Stimulated activated CD8-positive, alpha-beta memory T cell treated with anti-CD3 and anti-CD28 coated beads, Interleukin-7, amount 100 ng/mL, for 4 hours (primary cell): ENCODE measurements around the gene SEZ6.

Source experiments
- DNase-seq, 2 donors: peaks; one replicate each; pipeline ENCODE4 v3.0.0-alpha.2; 2020; ENCODE audit warnings: low read depth in 2 of 2

The SEZ6 gene

DNA sequence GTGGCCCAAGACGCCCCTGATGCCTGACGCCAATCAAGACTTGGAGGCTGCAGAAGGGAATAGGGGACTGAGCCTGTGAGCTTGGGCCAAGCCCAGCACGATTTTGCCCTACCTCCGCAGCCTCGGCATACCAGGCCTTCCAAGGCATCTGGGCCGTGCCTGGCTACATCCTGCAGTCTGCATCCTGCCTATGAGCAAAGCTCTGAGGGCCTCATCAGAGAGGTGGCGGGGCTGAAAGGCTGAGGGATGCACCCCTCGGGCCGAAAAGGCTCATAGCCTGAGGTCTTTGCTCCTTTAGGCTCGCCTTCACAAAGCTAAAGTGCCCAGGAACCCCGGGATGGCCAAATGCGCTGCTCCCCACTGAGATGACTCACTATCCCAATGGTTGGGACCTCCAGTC, 2.5 kb downstream of the SEZ6 start:
- no peak for DNase-seq

DNA sequence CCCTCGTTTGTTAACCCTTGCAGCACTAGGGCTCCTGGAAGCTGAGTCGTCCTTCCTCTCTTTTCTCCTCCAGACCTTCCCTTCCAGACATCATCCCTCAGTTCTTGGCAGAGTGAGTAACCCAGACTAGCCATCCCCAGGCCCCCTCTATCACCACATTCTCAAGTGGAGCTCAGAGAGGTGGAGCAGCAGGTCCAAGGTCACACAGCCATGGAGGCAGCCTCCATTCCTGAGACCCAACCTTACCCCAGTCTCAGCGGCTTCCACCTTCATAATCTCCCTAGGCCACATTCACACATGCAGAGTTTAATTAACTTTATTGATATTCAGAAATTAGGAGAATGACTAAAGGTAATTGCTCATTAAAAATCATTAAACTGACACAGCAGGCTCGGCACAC, 3.0 kb downstream of the SEZ6 start:
- DNase-seq, result no peak

DNA sequence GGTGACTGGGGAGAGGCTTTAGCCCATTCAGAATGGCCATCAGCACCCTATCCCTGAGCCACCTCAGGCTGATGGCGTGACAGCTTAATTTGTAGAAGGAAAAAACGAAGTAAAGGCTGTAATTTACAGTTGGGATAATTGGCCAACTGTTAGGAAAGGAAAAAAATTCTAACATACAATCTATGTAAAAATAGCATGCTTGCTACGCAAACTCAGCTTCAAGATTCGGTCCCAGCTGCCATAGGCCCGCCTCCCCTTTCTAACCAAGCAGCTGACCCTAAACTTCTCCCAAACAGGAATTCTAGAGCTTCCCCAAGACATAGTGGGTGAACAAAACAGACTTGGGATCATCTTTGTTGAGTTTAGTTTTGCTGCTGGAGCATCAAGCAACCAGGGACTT, 4.9 kb downstream of the SEZ6 start:
- no peak for DNase-seq

DNA sequence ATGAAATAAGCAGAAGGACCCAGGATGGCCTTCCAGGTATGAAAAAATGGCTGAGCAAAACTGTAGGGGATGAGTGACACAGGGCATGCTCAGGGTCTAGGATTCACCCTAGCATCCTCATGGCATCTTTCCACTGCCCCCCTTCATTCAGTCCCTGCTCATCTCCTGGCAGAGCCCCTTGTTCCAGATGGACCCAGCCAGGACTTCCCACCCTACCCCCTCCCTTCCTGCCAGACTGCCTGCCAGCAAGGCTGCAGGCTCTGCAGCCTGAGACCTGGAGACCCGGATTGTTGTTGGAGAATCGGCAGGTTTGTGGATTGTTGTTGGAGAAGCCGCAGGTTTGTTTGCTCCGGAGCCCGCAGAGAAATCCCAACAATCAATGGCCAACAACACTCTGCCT, 6.6 kb downstream of the SEZ6 start:
- DNase-seq, result no peak

DNA sequence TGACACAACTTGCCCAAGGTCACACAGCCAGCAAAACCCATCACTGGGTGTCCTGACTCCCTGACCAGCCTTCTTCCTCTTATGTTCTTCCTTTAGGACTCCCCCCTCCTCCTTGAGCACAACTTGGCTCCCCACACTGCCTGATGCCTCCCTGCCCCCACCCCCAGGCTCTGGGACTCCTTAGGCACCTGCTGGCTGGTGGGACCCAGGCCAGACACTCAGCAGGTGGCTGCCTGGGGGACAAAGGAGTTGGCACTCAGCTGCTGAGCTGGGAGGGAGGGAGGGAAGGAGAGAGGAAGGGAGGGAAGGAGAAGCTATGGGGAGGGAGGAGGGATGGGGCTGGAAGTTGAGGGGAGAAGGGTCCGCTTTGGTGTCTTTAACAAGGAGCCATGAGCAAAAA, 8.0 kb downstream of the SEZ6 start:
- no peak for DNase-seq

DNA sequence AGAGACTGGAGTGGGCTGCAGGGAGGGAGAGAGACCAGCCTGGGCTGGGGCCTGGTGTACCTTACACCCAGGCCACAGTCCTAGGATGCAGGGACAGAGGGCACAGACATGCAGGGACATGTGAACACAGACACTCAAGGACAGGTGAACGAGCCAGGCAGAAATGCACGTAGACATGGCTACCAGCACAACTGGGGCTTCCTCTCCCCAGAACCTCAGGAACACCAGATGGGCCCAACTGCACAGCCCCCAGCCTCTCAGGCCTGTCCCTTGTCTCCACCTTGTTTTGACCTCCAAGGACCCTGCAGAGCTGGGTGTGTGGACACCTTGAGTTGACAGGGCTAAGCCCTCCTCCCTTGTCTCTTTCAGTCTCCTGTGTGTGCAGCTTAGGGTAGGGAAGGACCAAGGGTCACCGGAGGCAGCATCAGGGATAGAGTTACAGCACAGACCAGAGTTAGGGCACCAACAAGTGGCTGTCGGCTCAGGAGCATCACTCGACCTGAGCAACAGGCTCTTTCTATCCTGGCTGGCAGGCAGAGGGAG, 9.2 kb downstream of the SEZ6 start:
- no peak for DNase-seq

DNA sequence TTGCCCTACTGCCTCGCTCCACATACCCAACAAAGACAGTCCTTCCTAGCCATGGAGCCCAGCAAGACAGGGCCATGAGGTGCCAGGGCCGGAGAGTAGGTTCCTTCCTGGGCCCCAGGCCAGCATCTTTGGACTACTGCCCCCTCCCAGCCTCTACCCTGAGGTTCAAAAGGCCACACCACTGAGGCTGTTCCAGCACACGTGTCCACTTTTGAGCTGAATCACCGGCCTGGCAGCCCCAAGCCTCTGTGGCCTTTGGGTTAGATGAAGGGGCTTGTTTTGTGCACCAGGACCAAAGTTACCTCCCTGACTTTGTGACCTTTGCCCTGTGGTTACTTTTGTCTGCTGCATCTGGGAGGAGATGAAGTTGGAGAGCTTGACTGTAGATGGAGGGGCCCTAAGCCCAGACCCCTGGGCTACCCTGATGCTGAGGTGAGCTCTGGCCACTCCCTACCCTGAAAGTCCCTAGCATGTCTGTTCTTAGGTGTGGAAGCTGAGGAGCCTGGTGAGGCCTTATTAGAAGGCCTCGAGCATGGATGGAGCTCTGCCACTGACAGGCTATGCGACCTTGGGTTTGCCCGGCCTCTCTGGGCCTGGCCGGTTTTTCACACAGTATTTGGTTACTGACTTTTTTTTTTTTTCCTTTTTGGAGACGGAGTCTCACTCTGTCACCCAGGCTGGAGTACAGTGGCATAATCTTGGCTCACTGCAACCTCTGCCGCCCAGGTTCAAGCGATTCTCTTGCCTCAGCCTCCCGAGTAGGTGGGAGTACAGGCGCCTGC, 12.0 kb downstream of the SEZ6 start:
- no peak for DNase-seq

DNA sequence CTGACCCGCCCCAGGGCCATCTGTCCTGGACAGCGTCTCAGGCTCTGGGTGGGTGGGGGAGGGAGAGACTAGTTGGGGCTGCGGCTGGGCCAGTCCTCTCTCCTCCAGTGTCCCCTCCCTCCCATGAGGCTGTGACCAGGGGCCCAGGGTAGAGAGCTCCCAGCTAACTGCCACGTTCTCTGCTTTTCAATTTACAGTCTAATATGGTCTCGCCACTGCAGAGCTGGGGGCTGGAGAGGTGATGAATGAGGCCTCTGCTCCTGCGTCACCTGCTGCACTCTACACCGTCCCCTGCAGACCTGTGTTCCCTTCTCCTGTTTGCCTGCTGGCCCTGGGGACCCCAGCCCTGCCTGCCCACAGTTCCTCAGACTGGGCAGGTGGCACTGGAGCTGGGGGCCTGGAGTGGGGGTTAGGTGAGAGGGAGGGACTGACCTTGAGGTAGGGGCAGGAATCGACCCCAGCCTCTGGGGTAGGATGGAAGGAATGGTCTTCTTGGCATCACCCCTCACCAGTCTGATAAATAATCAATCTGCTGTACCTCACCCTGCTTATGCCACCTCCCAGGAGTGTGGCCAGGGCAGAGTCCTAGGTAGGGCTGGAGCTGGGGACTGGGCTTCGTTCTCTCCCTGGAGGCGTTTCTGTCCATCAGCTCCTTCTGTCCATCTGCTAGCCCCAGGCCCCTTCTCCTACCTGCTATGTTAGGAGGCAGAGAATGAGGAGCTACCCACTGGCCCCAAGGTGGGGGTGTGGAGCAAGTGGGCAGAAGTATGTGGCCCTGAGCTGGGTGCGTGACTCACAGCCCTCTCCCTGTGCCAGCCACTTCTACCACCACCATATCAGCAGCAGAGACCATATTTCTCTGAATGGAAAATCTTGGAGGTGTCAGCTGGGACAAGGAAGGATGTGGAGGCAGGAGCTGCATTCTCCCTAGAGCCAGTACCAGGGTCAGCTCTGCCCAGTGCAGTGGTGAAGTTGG, 12.9 kb downstream of the SEZ6 start:
- DNase-seq, result no peak

DNA sequence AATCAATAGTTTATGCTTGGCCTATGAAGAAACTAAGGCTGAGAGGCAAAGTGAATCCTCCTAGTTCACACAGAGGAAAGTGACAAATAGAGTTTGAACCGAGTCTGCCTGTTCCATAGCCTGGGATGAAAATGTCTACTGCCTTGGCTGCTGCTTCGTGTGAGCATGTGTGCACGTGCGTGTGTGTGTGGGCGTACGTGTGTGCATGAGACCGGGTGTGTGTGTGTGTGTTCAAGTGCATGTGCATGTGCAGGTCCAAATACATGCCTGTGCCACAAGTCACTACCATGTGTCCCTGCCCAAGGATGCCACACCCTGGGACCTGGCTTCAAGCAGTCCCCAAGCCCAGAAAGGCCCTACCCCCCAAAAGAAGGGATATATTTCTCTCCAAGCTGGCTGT, 13.6 kb downstream of the SEZ6 start:
- DNase-seq, result no peak

DNA sequence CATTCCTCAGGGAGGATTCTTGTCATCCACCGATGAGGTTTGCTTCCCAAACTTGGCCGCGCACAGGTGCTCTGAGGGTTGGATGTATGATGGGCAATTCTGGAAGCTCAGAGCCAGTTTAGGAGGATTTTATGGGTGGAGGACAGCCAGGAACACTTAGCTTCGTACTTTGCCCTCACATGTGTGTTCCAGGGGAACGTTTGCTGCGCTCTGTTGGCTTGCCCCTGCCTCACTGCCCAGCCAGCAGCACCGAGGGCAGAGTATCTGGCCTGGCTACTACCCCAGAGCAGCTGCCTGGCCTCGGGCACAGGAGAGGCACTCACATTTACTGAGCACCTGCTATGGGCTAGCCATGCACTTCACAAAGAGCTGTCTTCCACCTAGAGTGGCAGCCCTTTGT, 14.1 kb downstream of the SEZ6 start:
- DNase-seq, result no peak

DNA sequence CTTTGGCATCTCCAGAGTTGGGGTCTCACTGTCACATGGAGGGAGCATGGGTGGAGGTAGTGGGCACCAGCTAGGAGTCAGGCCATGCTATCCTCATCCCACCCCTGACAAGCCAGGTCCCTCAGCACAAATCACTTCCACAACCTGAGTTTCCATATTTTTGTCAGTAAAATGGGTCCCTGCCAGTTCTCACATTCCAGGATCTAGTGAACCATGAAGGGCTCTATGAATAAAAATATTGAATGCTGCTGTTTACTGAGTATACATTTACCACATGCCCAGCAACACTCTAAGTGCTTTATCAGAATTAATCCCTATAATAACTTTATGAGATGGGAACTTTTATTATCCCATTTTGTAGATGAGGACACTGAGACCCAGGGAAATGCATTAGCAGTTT, 16.8 kb downstream of the SEZ6 start:
- no peak for DNase-seq

DNA sequence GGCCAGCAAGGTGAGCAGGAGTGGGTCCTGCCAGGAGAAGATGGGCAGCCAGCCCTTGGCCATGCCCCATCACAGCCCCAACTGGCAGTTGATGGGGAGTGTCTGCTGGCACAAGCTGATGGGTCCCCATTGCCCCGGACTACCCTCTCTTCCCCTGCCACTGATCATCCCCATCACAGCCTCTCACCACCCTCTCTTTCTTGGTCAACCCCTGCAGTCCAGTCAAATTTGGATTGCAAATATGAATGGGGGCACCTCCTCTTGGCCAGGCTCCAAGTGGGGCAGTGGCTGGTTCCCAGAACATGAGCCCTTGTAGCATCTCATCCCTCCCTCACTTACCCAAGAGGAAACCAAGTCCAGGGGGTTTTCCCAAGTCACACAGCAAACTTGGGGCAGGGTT, 17.4 kb downstream of the SEZ6 start:
- DNase-seq, result no peak

DNA sequence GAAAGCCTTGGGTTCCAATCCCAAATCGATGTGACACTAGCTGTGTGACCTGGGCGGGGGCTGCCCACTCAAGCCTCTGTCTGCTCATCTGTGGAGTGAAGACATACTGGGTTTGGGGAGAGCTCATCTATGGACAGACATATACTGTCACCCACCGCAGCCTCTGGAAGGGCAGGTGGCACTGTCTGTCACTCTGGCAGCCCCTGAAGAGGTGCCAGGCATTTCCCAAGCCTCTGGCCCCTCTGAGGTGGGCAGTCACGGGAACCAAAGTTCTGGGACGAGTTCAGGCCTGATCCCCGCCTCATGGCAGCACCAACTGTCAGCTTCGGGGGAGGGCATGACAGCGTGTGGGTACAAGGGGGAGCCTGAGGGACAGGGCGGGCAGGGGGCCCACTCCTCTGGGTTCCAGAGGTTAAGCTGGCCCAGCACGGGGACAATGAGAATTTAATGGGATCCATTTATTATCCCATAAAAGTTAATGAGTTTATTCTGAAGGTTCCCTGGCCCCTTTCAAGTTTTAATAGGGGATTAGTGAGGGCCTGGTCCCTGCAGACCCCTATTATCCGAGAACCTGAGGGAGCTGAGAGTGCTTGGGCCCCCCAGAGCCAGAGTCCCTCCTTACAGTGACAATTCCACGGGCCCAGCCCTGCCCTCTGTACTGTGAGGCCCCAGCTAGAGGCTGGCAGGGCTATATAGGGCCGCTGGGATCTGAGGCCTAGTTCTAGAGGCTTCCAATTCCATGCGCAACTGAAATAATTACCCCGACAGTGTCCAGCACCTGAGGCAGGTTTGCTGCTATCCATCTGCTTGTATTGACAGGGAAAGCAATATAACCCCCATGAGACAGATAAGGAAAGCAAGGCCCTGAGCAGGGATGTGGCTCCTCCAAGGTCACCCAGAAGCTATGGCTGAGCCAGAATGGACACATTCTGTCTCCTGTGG, 18.8 kb downstream of the SEZ6 start:
- DNase-seq, result no peak

DNA sequence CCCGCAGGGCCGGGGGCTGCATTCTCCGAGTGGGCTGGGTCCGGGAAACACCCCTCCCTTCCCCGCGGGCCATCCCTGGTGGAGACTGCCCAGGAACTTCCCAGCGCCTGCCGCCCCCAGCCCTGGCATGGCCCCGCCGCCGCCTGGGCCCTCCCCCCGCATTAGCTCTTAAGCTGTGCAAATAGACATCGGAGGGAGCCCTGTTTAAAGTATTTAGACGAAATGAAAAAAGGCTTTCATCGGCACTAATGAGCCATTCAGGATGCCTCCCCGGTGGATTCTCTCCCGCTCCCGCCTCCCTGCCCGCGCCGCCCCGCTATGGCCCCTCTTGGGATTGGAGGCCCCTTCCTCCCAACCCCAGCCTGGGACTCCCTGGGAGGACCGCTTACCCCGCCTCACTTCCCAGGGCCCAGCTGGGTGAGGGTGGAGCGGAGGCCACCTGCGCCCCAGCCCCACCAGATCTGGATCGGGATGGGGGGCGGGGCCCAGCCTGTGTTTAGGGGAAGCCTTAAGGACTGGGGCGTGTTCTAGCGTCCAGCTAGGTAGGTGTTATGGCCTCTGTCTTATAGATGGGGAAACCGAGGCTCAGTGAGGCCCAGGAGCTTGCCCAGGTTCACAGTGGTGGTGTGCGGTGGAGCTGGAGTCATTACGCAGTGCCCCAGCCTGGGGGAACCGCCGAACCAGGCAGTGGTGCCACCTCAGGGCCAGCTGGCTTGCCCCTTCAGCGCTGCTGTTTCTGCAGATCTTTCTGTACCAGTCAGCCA, 19.7 kb downstream of the SEZ6 start:
- DNase-seq, result no peak

DNA sequence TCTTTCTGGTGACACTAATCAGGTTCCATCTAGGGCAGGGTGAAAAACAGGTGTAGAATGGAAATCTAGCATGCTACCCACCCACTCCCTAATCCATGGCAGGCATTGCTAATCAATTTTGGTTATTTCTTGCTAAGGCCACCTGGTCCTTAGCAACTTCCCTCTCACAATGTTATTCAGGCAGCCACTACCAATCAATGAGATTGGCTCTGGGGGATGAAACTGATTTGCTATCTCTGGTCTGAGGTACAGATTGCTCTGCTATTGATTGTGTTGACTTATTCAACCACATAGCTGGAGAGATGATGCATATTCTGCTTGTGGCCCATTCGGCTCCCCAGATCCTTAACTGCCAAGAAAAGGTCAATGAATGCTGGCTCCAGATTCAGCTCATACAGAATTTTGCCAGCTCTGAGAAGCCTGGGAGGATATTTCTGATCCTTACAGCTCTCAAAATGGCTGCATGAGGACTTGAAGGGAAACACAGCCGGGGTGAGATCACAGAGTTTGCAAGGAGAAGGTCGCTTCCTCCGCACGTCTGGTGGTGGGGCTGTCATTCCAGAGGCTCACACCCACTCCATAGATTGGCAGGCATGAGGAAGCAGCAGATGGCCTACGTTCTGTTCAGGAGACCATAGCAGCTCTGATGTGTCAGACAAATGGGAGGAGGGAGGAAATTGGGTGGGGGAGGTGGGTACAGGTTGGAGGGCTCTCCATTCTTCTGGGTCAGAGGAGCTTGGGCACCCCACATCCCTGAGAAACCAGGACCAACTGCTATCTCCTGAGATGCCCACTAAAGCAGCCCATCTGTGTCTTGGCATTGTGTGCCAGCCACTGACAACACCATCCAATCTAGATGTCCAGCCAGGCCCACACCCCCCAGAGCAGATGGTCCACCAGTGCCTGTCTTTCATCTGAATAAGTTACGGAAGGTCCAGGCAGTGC, 22.3 kb downstream of the SEZ6 start:
- no peak for DNase-seq

DNA sequence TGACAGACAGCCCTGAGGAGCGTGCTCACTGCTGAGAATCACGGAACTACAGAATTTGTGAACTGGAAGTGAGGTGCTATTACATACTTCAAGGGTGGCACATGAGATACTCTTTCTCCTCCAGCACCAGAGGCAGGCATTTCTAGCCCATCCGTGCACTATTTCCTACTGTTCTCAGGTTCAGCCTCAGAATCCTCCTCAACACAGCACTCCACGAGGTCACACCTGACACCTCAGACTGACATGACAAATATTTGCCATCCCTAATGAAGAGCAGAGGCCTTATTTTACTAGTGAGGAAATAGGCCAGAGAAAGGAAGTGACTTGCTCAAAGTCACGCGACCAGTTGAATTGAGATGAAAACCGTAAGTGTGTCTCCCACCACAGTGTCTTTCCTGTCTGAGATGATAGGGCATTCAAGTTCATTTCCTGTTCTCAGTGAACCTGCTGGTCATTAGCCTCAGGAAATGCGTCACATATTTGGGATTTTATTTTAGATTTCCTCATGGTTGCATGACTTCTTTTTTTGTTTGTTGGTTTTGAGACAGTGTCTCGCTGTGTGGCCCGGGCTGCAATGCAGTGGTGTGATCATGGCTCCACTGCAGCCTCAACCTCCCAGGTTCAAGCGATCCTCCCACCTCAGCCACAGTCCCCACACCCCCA, 23.6 kb downstream of the SEZ6 start:
- DNase-seq, result peak; percentile 47 to 51

DNA sequence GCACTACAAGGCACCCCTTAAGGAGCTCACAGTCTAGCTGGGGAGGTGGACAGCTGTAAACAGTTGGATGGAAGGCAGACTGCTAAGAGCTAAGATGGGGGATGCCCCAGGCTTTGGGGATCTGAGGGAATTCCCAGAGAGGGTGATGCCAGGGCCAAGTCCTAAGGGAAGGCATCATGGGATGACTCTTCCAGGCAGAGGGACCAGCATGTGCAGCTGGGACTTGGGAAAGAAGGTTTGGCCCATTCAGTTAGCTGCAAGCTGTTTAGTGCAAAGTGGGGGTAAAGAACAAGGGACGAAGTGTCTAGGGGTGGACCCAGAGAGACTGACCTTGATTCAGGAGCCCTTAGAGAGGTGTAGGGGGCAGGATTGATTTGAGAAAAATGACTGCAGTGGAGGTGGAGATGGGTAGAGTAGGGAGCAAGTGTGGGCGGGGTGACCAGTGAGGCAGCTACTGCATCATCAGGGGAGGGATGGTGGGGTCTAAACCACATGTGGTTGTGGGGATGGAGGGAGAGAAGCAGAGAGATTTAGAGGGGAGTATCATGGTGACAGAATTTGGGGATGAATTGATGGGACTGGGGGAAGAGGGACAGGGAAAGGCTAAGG, 27.4 kb downstream of the SEZ6 start:
- DNase-seq, result no peak

DNA sequence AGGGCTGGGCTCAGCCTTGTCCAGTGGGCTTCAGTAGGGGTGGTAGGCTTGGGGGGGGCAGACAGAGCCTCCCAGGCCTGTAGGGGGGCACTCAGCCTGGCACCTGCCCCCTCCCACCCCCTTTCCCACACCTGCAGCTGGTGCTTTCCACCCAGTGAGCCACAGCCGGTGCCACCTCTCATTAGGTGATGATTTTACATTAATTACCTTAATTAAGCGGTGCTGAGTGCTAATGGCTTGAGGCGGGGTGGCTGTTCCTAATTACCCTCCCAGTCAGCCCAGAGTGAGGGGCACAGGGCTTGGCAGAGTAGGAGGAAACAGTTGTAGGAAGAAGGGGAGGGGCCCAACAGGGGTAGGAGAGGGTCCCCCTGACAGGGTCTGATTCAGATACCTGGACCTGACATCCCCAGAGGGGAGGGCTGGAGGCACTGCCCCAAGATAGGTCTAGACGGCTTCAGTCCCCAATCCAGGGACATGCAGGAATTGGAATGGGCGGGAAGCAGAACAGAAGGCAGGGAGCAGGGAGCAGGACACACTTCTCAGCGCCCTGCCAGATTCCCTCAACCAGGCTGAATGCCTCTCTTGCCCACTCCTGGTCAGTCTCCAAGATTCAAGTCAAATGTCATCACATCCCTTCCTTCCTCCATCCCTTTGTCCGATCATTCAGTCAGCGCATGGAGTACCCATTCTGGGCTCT, 28.0 kb downstream of the SEZ6 start:
- no peak for DNase-seq
